HG02588 (cell line): ENCODE data around the gene TTC12.

Experiments
- ATAC-seq: cut with Tn5 transposase; IDR thresholded peaks from one replicate; pipeline ENCODE4 v1.9.1; 2021; ENCODE audit warnings: mild to moderate bottlenecking, moderate library complexity; ENCODE audit not compliant: unreplicated experiment

Gene TTC12

GRCh38 chr11:113324250-113324649, 9.9 kb downstream of the TTC12 start:
- ATAC-seq = no peak

DNA sequence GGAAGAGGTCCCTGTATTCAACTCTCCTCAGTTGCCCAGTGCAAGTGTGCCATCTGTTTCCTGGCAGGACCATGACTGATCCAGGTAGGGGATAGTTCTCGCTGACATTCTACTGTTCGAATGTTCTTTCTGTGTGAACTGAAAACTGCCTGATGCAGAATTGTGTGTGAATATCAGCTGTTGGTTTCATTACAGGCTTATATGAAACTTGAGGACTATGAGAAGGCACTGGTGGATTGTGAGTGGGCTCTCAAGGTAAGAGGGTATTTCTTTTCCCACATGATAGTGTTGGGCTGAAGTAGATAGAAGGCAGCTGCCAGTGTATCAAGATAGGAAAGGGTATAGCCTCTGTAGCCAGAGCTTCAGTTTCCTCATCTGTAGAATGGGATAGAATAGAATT, 15.3 kb downstream of the TTC12 start:
- no peak for ATAC-seq

DNA sequence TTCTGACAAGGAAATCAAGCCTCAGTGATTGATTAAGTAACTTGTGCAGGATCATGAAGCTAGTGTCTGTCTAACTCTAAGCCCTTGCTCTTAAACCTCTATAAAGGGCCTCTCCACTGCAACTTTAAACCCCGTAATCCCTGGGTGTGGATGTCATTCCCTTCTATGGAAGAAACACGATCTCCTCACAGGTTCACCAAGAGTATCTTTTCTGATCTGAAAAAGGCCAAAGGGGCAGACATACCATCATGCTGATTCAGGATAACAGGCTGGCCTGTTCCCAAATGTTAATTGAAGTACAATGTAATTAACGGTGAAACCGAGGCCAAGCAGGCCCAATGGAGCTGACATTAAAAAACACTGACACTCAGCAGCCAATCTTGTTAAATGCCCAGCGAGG, 17.1 kb downstream of the TTC12 start:
- no peak for ATAC-seq

DNA sequence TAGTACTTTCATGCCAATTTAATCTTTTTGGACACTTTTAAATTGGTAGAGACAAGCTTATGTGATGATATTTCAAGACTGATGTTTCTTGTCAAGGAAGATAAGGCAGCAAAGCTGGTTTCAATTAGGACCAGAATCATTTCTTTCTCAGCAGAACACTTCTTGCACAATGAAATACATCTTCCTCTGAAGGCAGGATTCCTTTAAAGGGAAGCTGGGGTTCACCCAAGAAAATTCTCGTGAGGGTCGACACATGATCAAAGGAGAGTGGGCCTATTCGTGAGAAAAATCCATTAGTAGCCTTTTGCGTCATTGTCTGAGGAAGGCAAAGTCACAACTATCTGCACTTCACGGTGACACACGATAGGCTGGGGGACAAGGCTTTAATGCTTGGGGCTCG, 17.6 kb downstream of the TTC12 start:
- ATAC-seq = no peak

GRCh38 chr11:113332638-113333329, 18.4 kb downstream of the TTC12 start:
- ATAC-seq = no peak

DNA sequence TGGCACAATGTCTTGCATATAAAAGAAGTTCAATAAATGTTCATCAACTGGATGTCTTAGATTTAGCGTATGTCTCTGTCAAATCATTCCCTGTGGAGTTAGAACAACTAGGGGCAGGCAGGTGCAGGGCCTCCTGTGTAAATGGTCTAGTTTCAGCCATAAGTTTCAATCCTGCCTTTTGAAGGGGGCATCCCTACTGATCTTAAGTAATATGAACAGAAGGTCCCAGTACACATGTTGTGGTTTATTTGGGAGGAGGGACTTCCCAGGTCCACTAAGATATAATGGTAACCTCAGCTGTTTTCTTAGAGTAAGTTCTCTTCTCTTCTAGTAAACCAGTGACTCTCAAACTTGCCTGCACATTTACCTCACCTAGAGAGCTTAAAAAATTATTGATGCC, 19.8 kb downstream of the TTC12 start:
- ATAC-seq = peak; percentile 86

GRCh38 chr11:113338730-113339129, 24.3 kb downstream of the TTC12 start:
- no peak for ATAC-seq

DNA sequence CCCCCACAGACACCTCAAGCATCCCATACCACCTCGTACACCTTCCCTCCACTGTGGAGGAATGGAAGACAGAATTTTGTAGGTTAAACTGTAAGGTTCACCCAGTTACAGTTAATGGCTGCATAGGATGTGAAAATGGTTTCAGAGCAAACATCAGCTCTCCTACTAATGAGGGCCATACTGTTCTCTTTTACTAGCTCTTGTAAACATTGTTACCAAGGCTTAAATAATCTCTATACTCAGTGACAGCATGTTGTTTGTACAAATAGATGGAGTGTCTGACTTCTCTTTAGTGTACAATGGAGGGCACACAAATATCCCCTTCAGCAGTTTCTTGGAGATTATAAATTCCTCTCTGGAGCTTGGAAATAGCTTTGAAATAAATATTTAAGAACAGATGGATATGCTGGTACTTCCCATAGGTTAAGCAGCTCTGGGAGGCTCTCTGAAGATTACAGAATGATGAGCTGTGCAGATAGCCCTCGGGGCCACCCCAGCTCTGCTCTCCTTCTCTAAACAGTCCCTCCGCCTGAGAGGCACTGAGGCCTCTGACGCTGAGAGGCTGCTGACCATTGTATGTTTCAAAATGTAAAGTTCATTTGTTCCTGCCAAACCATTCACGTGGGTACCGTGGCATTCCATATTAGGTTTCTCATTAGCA, 25.7 kb downstream of the TTC12 start:
- ATAC-seq = no peak

- no peak for ATAC-seq
Measured at GRCh38 chr11:113341388-113342165, 27.2 kb downstream of the TTC12 start.

- ATAC-seq = no peak
Measured at GRCh38 chr11:113345978-113346377, 31.6 kb downstream of the TTC12 start.

DNA sequence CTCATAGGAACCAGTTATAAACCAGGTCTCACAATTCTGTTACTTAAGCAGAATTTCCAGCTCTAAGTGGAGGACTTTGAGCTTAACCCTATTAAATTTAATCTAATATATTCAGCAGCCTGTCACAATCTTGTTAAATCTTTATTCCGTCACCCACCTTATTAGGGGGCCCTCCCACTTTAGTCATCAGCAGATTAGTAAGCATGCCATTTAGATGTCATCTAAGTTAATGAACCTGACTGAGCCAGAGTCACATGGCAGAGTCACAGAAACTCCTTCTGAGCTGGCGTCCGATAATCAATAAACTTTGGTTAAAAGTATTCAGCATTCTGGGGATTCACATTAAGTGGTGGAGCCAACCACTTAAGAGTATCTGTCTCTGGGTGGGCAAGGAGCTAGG, 35.1 kb downstream of the TTC12 start:
- no peak for ATAC-seq

DNA sequence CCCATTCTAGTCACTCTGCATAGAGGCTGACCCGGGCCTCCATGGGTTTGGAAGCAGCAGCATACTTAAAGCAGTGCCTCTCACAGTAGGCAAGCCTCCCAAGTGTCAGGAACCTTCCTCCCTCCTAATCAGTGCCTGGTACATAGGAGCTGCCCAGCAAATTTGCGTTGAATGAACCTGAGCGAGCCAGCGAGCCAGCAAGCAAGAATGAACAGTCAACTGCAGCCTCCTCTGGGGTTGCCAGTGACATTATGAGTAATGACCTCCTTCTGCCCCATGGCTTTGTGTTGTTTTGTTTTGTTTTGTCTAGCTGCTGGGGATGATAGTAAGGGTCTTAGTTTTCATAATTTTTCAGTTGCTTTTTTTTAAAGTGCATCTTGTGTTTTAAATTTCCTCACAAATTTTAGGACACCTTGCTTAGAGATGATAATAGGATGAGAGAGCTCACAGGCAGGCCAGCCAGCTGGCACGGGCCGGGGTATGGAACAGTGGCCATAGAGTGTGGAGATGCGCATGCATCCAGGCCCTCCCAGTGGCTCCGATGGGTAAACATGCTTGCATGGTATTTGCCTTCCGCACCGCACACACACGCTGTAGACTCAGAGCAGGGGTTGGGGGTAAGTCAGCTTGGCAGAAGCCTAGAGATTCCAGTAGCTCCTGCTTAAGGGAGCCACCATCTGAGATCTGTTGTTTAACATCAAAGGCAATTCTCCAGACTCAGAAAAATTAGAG, 36.1 kb downstream of the TTC12 start:
- no peak for ATAC-seq

DNA sequence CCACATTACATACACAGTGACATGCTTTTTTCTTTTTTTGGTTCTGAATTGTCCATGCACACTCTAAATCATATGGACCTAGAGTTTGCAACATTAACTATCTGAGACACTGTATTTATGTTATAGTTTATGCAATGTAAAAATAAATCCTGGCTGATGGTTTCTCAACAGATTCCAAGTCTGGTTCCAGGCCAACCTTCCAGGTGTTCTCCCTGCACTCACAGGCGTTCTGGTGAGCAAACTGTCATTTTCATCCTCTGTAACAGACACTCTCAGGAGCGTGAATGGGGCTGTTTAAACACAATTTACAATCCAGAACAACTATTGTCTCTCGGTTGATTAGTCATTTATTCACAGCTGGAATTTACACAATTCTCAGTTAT, 36.7 kb downstream of the TTC12 start:
- no peak for ATAC-seq

- no peak for ATAC-seq
Measured at GRCh38 chr11:113351480-113351879, 37.1 kb downstream of the TTC12 start.

DNA sequence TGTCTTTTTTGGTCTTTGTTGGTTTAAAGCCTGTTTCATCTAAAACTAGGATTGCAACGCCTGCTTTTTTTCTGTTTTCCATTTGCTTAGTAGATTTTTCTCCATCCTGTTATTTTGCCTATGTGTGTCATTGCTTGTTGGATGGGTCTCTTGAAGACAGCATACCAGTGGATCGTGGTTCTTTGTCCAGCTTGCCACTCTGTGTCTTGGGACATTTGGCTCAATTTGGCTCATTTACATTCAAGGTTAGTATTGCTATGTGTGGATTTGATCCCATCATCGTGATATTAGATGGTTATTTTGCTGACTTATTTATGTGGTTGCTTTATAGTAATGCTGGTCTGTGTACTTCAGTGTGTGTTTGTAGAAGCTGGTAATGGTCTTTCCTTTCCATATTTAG, 41.8 kb downstream of the TTC12 start:
- ATAC-seq = no peak

GRCh38 chr11:113363406-113363805, 49.0 kb downstream of the TTC12 start:
- ATAC-seq = no peak

DNA sequence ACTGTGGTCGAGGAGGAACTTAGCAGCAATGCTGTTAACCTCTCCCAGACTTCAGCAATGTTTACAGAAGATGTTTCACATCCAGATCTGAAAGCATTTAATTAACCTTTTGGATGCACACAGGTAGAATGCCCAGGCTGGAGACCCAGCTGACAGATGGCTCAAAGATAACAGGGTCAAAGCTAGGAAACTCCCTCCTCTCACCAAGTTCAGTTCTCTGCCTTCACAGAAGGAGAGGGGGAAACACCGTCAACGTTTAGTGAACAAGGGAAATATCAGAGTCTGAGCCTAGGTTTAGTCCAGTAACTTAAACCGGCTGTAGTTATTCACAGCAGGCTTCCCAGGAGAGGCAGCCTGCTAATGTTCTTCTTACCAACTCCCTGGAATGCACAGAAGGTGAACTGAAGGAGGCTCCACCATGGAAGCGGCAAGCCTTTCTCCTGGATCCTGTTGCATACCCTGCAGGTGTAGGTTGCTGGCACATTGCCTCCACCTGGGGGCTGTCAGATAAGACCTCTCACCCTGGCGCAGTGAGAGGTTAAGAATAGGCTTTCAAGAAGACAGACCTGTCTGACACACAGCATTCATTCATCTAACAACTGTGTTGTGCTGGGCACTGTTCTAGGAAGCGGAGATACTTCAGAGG, 49.7 kb downstream of the TTC12 start:
- no peak for ATAC-seq

GRCh38 chr11:113365895-113366294, 51.5 kb downstream of the TTC12 start:
- ATAC-seq = no peak

DNA sequence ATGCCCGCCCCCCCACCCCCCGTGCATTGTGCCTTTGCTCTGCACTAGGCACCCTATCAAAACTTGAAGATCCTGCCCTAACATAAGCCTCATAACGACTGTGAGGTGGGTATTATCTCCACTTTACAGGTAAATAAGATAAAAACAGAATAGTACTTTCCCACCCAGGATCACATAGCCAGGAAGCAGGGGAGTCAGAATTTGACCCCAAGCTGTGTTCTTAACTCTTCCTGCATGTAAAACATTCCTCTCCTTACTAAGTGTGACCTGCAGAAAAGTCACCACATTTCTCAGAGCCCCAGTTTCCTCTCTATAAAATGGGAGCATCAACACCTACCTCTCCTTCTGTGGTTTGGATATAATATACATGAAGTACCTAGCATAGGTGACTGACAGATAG, 55.0 kb downstream of the TTC12 start:
- ATAC-seq = no peak

DNA sequence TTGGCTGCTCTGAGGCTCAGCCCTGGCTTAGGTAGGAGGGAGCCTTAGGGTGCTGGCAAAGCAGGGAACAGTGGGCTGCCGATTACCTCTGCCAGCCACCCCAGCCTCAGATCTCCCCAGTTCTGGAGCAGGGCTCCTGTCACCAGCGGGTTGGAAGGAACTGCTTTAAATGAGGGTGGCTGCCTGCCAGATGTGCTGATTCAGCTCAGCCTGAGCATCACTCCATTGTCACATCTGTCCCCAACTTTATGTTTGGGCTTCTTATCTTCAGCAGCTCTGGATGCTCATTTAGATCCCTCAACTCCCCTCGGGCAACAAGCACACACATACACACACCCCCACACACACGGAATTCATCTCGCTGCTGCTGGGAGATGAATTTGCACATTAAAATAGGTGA, 56.3 kb downstream of the TTC12 start:
- no peak for ATAC-seq

GRCh38 chr11:113372309-113372708, 57.9 kb downstream of the TTC12 start:
- no peak for ATAC-seq
